Lung (tissue), 12 donors: ENCODE measurements around the gene MED12L. TPM values are rescaled to one million over a fixed set of nuclear protein-coding genes. Genes with fewer than 3 reads are reported as not detected.
A peak's percentile ranks its signal among the peaks of the same experiment; 100 is the strongest.

Source experiments
- ATAC-seq: fragments of 200-7000 bp; cut with Tn5 transposase; one replicate; pipeline ENCODE4 v1.9.1; 2020; ENCODE audit warnings: moderate number of reproducible peaks; ENCODE audit not compliant: insufficient read depth, low FRiP score
- DNase-seq, 3 donors: peaks; one replicate each; pipeline ENCODE4 v3.0.0-alpha.2; 2013 to 2017
- H3K27ac ChIP-seq, 2 donors: one replicate each; pipeline ENCODE4 v1.5.1; 2013; ENCODE audit warnings: mild to moderate bottlenecking in 2 of 2, moderate library complexity in 2 of 2, control low read depth in 1 of 2, inconsistent platforms in 1 of 2, low read depth in 1 of 2, low read length in 1 of 2
- H3K27me3 ChIP-seq, 3 donors: one replicate each; pipeline ENCODE4 v1.5.1; 2013; ENCODE audit warnings: low read length in 2 of 3; ENCODE audit not compliant: control insufficient read depth in 3 of 3, insufficient read depth in 3 of 3
- H3K36me3 ChIP-seq, 4 donors: one replicate each; pipeline ENCODE4 v1.5.1; 2013; ENCODE audit warnings: low read length in 4 of 4, mild to moderate bottlenecking in 1 of 4, moderate library complexity in 1 of 4; ENCODE audit not compliant: control insufficient read depth in 4 of 4, insufficient read depth in 4 of 4
- H3K4me1 ChIP-seq, 5 donors: one replicate each; pipeline ENCODE4 v1.5.1; 2013; ENCODE audit warnings: low read length in 5 of 5, mild to moderate bottlenecking in 2 of 5, moderate library complexity in 1 of 5; ENCODE audit not compliant: control insufficient read depth in 5 of 5, insufficient read depth in 5 of 5
- H3K4me3 ChIP-seq: one replicate; pipeline ENCODE4 v1.5.1; 2013; ENCODE audit warnings: mild to moderate bottlenecking, control low read depth, moderate library complexity
- H3K9ac ChIP-seq, 2 donors: one replicate each; pipeline ENCODE4 v1.5.1; 2013; ENCODE audit warnings: low read length in 2 of 2, control low read depth in 1 of 2; ENCODE audit not compliant: insufficient read depth in 1 of 2
- H3K9me3 ChIP-seq, 4 donors: one replicate each; pipeline ENCODE4 v1.5.1; 2013; ENCODE audit warnings: low read length in 3 of 4, mild to moderate bottlenecking in 1 of 4, moderate library complexity in 1 of 4; ENCODE audit not compliant: control insufficient read depth in 4 of 4, insufficient read depth in 3 of 4
- CTCF ChIP-seq: IDR thresholded peaks from 2 replicates; pipeline ENCODE4 v1.5.1; 2012; ENCODE audit warnings: mild to moderate bottlenecking; ENCODE audit errors: control extremely low read depth, extremely low read depth
- WGBS, 2 donors: extraction: QIAGEN DNeasy Blood & Tissue Kit; methylation state at CpG; one replicate each; pipeline ENCODE4 v1.1.7; 2013; 5-methylcytosine and 5-hydroxymethylcytosine counted together
- polyA plus RNA-seq, 2 donors: library from polyadenylated mRNA; stranded (reverse); fragments of 200-250 nt; gene quantifications; one replicate each; pipeline ENCODE4 v1.2.1, GENCODE V29; 2013
- total RNA-seq, 2 donors: library from RNA; depleted of rRNA in 1 of 2; stranded (reverse); fragments of >200 nt in 1 of 2; gene quantifications; one replicate each; pipeline ENCODE4 v1.2.1, GENCODE V29; 2014 to 2021
- donor health status: control.
- donor health status: control.
- donor health status: Bipolar disorder and iron deficiency.
- donor health status: healthy.
- donor health status: DM: yes; HTN: yes; CAD: no.

MED12L gene
- total and polyA plus RNA-seq, 4 donors, result 0.02 to 0.82 (median 0.30) TPM

- no peak overlapping the region for H3K4me3 ChIP-seq
- H3K27ac ChIP-seq, result no peak overlapping the region
- DNase-seq (peak in 1 of 3 donors; percentile 38), ATAC-seq (no peak)
- 50 to 69% methylated on average over 3 of the region's 3 CpGs for WGBS, 2 donors
- no peak for TF ChIP-seq CTCF
- H3K4me1 ChIP-seq, result no peaks in the 10 kb centered on the region
- H3K9ac ChIP-seq, result no peak overlapping the region
- no peaks in the 10 kb centered on the region for H3K9me3 ChIP-seq
- H3K36me3 ChIP-seq, result no peaks in the 10 kb centered on the region
- H3K27me3 ChIP-seq, result no peaks in the 10 kb centered on the region
Measured at GRCh38 chr3:151290673-151291072, 205.2 kb downstream of the MED12L start.

GRCh38 chr3:151293127-151293526, 207.7 kb downstream of the MED12L start:
- ATAC-seq, result no peak

GRCh38 chr3:151296226-151296625, 210.8 kb downstream of the MED12L start:
- no peak for TF ChIP-seq CTCF
- DNase-seq (no peak), ATAC-seq (no peak)
- H3K9ac ChIP-seq, result no peak overlapping the region
- H3K36me3 ChIP-seq, result no peaks in the 10 kb centered on the region
- H3K27me3 ChIP-seq, result no peaks in the 10 kb centered on the region
- H3K9me3 ChIP-seq, result no peaks in the 10 kb centered on the region
- no peak overlapping the region for H3K4me3 ChIP-seq
- no peak overlapping the region for H3K27ac ChIP-seq
- 71 to 97% methylated on average over 3 of the region's 3 CpGs for WGBS, 2 donors
- H3K4me1 ChIP-seq, result no peaks in the 10 kb centered on the region

More at GRCh38 chr3:151293127-151293526, 207.7 kb downstream of the MED12L start:
- DNase-seq, result no peak
- no peak for TF ChIP-seq CTCF
- Histone ChIP-seq H3K27me3 (no peaks in the 10 kb centered on the region), H3K9ac (no peak overlapping the region), H3K9me3 (no peaks in the 10 kb centered on the region), H3K36me3 (no peaks in the 10 kb centered on the region), H3K4me1 (no peaks in the 10 kb centered on the region), H3K27ac (no peak overlapping the region), H3K4me3 (no peak overlapping the region)
- WGBS, 2 donors, result 85 to 90% methylated on average over 6 of the region's 6 CpGs

GRCh38 chr3:151297429-151297828, 212.0 kb downstream of the MED12L start:
- WGBS, 2 donors, result 42 to 71% methylated on average over 2 of the region's 2 CpGs
- Histone ChIP-seq H3K9me3 (no peaks in the 10 kb centered on the region), H3K4me3 (no peak overlapping the region), H3K27me3 (no peaks in the 10 kb centered on the region), H3K36me3 (no peaks in the 10 kb centered on the region), H3K9ac (no peak overlapping the region), H3K27ac (no peak overlapping the region), H3K4me1 (no peaks in the 10 kb centered on the region)
- TF ChIP-seq CTCF, result no peak
- DNase-seq (no peak), ATAC-seq (no peak)
